HG03066 (cell line): ENCODE measurements around the gene ATP6V1A.

ENCODE experiments used
- ATAC-seq: cut with Tn5 transposase; IDR thresholded peaks from one replicate; pipeline ENCODE4 v1.9.1; 2021; ENCODE audit warnings: low read depth; ENCODE audit not compliant: unreplicated experiment

ATP6V1A gene

GRCh38 chr3:113746548-113747282 lies at the start of gene ATP6V1A:
ATP6V1A (plus strand) TSS chr3:113747035; CDS start chr3:113778754, 31,719 bp downstream.
- ATAC-seq: peak; percentile 38

DNA sequence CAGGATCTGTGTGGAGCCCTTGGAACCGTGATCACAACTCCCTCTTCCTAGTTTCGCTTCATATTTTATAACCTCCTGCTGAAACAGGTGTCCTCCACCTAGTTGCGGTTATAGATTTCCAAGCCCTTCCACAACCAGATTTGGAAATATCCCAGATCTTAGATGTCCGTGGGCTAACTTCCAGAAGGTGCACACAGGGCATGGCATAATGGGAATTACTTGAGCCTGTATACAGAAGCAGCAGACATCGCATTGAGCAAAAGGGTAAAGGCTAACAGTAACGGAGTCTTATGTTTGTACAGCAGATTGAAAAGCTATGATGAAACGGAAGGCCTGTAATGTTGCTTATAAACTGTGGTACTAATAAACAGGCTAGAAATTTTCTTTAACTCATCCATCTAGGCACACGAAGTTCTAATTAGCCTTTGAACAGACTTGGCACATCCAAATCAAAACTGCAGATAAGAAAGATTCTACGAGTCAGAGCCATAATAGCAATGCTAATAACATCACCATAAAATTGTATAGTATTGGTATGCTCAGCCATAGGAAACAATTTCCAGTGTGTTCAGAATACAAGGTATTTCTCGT lies 49.2 kb upstream of the ATP6V1A start:
- no peak for ATAC-seq

DNA sequence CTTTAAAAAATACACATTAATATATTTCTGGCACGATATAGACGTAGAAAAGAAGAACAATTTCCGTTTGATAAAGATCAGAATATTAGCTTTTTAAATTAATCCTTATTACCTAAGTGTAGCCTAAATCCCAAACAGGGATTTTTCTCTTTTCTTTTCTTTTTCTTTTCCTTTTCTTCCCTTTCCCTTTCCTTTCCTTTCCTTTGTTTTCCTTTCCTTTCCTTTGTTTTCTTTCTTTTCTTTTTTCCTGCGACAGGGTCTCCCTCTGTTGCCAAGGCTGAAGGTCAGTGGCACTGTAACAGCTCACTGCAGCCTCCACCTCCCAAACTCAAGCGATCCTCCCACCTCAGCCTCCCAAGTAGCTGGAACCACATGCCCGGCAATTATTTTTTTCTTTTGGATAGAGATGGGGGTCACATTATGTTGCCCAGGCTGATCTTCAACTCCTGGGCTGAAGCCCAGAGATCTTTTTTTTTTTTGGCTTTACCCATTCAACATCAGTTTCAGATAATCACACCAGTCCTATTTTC lies 48.6 kb upstream of the ATP6V1A start:
- ATAC-seq: no peak

- ATAC-seq: no peak
Measured at GRCh38 chr3:113698956-113699355, 47.9 kb upstream of the ATP6V1A start.

DNA sequence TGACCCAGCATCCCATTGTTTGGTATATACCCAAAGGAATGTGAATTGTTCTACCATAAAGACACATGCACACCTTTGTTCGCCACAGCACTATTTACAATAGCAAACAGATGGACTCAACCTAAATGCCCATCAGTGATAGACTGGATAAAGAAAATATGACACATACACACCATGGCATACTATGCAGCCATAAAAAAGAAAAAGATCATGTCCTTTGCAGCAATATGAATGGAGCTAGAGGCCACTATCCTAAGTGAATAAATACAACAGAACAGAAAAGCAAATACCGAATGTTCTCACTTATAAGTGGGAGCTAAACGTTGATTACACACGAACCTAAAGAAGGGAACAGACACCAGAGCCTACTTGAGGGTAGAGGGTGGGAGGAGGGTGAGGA lies 39.0 kb upstream of the ATP6V1A start:
- ATAC-seq: no peak

DNA sequence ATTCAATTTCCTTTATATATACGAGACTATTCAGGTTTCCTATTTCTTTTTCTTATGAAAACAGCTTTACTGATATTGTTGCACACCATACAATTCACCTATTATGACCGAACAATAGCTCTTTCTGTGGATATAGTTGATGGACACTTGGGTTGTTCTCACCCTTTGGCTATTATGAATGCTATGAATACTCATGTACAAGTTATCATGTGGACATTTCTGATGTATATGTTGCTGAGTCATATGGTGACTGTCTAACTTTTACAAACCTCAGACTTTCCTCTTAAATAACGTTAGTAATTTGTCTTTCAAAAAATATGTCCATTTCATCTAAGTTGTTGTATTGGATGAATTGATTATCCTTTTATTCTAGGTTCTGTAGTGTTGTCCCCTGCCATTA lies 34.7 kb upstream of the ATP6V1A start:
- no peak for ATAC-seq

- ATAC-seq: no peak
Measured at GRCh38 chr3:113714702-113715101, 32.1 kb upstream of the ATP6V1A start.

GRCh38 chr3:113717308-113717707 lies 29.5 kb upstream of the ATP6V1A start:
- no peak for ATAC-seq

DNA sequence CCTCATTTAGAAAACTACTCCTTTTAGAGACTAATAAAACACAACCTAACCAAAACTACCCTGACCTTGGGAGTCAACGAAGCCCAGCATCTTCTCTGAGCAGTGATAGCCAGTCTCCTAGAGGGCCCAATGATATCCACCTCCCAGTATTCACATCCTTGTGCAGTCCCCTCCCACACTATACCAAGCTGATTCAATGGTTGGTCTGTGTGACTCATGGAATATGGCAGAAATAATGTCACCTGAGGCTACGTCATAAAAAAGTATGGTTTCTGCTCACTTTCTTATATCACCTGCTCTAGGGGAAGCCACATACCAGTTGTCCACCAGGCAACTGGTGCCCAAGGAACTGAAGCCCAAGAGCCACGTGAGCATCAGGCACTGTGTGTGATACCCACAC lies 29.0 kb upstream of the ATP6V1A start:
- no peak for ATAC-seq

GRCh38 chr3:113719294-113719693 lies 27.5 kb upstream of the ATP6V1A start:
- ATAC-seq: no peak

DNA sequence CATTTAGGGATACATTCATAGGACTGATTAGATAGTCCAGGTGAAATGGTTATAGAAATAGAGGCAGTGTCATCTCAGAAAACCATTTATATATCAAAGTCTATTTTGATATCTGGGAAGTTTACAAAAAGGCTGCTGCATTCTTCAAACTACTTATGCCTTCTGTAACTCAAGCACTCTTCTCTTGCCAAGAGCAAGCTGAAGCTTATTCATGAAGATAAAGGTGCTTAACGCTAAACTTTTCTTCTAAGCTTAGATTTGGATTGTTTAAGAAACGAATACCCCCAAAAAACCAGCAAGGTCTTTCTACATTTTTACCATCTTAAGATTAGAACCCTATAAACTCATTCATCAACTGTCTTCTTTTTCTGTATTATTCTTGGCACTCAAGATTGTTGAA lies 27.1 kb upstream of the ATP6V1A start:
- no peak for ATAC-seq

- ATAC-seq: no peak
Measured at GRCh38 chr3:113721636-113722035, 25.2 kb upstream of the ATP6V1A start.

GRCh38 chr3:113728661-113729060 lies 18.2 kb upstream of the ATP6V1A start:
- no peak for ATAC-seq

GRCh38 chr3:113730550-113730949 lies 16.3 kb upstream of the ATP6V1A start:
- ATAC-seq: no peak

GRCh38 chr3:113731694-113732093 lies 15.1 kb upstream of the ATP6V1A start:
- ATAC-seq: no peak

GRCh38 chr3:113736548-113737089 lies 10.2 kb upstream of the ATP6V1A start:
- peak; percentile 71 for ATAC-seq

DNA sequence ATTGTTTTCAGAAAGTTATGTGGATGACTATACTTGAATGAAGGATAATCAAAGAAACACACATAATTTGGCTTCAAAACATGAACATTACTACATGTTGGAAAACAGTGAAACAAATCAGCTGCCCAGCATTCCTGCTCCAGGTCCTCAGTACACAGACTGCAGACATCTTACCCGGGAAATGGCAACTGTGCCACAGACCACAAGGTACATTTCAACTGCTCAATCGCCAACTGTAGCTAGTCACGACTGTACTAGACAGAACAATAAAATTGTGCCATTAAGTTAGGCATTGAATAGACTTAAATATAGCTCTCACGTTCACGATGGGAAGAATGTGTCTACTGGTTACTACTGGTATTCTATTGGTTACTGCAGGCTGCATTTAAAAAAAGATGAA lies 5.7 kb upstream of the ATP6V1A start:
- no peak for ATAC-seq

GRCh38 chr3:113741620-113742019 lies 5.2 kb upstream of the ATP6V1A start:
- ATAC-seq: no peak

DNA sequence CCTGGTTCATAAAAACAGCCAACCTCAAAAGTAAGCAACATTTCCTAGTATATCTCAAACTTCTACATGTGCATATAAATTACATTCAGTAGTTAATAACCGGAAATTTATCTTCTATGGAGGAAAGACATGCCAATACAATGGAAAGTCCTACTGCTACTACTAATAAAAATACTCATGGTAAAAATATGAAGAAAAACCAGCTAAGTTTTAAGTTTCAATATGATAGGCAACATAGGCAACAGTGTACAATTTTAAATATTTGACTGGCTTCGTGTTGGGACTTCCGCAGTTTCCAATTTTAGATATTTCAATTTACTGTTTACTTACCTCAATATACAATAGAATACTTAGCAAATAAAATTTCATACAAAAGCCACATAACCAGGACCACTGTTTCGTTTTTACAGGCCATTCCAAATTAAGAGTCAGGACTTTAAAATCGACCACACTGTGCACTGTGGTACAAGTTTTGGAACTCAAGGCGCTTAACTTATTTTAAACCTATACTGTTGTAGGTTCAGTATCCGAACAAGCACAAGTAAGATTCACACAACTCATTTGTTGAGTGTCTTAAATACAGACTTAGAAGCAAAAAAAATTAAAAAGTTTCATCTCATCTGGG lies 3.7 kb upstream of the ATP6V1A start:
- no peak for ATAC-seq

GRCh38 chr3:113744941-113745755 lies 1.7 kb upstream of the ATP6V1A start:
- ATAC-seq: peak; percentile 58
